COLO668 (cell line): ENCODE results near the gene PARP16.
A peak's percentile ranks its signal among the peaks of the same experiment; 100 is the strongest.

ENCODE experiments used
- DNase-seq: peaks from one replicate; lab custom pipeline; 2025; ENCODE audit not compliant: unreplicated experiment; lab: John Stamatoyannopoulos, UW

PARP16 gene, protein sequence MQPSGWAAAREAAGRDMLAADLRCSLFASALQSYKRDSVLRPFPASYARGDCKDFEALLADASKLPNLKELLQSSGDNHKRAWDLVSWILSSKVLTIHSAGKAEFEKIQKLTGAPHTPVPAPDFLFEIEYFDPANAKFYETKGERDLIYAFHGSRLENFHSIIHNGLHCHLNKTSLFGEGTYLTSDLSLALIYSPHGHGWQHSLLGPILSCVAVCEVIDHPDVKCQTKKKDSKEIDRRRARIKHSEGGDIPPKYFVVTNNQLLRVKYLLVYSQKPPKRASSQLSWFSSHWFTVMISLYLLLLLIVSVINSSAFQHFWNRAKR

DNA sequence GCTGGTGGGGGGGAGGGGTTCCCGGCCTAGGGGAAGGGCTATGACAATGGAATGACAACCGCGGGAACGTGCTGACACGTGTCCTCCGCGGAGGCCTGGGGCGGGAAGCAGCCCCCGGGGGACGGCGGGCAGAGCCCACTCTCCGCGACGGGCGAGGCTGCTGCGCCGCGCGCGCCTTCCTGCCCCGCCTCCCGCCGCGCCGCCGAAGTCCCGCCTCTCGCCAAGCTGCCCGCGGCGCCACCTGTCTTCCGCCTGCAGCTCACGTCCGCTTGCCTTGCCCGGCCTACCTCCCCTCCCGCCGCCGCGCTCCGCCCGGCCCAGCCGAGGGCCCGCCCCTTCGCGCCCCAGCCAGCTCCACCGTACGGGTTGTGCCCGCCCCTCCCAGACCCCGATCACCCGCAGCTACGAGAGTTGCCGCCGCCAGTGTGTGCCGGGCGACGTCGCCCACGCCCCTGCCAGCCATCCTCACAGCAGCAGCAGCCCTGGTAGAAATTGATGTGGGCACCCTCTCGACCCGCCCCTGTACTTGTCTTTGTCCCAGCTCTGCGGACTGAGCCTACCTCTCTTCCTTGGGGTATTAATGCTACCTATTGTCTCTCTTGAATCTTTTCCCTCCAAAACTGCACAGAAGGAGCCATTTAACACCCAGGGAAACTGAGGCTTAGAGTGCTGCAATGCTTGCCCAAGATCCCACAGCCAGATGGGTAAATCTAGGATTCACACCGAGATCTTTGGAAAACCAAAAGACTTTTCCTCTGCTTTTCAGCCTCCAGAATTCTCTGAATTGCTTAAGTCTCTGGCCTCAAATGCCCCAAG is at the start of gene PARP16:
PARP16 (minus strand) TSS at position 180 of the 816 bp plus-strand sequence. CDS start 457 bp downstream, outside the sequence.
- DNase-seq = peak; percentile 96

DNA sequence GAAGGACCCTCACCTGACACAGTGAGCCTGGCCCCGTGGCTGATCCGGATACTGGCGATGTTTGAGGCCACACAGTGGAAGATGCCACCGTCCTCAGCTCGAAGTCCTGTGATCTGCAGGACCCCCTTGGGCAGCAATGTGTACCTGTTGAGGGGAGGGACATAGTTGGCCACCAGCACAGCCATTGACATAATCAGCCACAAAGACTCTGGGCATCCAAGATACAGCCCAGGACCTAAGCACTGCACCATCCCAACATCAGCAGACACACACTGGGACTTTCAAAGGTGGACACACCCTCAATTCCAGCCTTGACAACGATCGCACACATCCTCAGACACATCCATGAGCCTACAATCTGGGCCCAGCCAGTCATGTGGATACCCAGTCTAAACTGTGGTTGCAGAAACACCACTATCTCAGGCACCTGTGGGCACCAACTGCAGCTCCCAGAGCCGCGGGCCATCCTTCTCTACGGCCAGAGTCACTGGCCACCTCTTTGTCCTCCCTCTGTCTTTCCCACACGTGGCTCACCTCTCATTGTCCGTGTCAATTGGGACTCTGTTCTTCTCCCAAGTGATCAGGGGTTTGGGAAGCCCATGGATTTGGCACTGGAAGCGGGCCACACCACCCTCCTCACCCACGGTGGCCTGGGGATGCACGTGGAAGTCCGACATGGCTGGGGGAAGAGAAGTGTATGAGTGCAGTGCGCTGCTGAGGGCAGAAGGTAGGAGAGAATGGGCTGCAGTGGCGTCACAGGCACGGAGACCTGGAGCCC is 48.8 kb upstream of the PARP16 start:
- DNase-seq = no peak

DNA sequence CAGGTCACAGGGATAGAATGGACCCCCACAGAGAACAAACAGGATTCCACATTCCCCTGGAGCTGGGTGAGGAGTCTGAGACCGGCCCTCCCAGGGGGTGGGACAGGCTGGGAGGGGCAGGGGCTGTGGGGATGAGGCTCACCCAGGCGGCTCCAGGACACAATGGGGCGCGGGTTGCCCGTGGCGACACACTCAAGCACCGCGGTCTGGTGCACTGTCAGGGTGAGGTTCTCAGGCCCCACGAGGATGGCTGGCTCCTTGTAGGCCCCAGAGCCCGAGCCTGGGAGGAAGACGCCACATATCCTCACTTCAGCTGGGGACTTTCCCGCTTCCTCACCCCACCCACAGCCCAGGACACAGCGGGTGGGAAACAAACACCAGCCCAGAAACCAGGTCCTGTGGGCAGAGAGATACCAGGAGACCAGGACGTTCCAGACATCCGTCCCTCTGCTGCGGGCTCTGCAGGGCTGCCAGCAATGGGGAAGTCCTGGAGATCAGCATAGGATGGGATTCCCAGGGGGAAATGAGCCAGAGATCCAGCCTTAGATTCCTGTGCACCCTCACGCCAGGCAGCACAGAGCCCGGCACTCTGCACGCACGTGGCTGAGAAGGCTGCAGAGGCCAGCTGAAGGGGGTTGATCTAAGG is 48.0 kb upstream of the PARP16 start:
- DNase-seq = peak; percentile 47

DNA sequence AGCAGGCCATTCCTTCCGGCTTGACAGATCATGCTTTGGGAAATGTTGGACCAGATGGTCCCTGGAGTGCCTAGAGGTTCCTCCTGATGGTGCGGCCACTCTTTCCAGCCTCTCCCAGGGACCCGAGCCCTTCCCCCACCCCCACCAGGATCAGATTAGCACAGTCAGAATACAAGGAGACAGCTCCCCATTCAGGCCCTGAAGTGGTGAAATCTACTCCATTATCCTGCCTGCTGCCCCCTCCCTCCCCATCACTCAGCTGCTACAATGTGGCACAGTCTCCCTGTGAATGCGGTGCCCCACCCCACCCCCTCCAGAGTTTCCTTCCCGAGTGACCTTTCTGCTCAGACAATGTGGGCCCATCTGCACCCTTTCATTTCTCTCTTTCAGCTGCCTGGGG is 47.2 kb upstream of the PARP16 start:
- no peak for DNase-seq

DNA sequence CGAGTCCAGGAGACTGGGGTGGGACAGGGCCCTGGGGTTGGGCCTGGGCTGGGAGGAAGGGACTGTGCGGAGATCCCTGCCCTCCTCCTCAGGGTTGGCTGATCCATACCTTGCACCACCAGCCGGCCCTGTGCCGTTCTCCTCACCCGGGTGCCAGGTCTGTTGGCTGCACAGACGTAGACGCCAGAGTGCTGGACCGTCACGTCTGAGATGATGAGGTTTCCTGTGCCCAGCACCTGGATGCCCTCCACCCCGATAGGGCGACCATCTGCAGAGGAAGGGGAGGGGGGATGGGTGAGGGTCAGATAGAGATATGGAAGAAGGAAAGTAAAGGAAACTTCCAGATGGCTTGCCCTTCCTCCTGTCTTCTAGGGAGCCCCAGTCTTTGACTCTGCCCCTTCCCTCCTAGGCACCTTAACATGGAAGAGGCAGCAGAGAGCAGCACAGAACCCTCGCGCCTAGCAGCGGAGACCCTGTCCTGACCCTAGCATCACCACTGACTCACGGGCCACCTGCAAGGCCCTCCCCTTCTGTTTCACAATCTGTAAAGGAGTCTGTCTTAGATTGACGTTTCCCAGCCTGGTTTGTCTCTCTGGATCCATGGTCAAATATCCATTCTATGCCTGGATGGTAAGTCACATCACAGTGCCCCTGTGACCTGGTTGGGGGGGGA is 46.6 kb upstream of the PARP16 start:
- DNase-seq = no peak

DNA sequence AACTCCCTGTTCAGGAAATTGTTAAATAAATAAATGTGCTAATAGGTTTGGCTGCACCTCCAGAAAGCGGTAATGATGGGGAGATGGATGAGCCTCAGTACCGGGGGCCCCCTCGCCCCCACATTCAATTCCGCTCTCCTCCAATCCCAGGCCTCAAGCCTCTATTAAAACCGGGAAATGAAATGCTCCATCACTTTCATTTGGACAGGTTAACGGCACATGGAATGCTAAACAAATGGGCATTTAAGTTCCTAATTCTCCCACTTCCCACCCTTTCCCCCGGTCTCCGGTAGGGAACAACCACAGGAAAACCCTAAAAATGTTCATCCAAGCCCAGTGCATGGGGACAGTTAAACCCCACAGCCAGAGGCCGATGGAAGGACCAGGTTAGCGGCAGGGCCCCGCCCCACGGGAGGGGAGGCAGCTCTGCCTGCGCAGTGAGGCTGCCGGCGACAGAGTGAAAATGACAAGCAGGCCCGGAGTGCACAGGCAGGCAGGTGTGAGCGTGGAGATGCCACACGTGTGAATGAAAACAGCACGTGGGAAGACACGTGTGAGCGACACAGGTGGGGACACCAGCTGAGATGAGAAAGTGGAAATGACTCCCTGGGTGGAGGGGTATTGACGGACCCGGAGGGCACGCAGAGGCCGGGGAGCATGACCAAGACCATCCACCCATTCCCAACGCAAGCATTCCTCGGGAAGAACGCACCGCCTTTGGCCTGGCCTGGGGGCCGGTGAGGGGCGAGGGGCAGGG is 45.9 kb upstream of the PARP16 start:
- DNase-seq = peak; percentile 32

DNA sequence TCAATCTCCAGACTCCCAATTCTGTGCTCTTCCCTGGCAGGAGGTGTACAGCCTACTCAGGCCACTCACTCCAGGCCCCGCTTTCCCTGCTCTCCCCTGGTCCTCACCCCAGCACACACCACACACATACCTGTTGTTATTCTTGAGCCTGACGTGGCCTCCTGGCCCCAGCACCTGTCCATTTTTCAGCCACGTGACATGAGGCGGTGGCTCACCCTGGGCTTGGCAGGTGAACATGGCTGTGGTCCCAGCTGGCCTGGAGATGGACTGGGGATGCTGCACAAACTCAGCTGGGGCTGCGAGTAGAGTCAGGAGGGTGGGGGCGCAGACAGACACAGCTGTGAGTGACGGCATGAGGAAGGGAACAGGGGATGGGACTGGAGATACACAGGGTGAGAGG is 45.1 kb upstream of the PARP16 start:
- peak; percentile 52 for DNase-seq

DNA sequence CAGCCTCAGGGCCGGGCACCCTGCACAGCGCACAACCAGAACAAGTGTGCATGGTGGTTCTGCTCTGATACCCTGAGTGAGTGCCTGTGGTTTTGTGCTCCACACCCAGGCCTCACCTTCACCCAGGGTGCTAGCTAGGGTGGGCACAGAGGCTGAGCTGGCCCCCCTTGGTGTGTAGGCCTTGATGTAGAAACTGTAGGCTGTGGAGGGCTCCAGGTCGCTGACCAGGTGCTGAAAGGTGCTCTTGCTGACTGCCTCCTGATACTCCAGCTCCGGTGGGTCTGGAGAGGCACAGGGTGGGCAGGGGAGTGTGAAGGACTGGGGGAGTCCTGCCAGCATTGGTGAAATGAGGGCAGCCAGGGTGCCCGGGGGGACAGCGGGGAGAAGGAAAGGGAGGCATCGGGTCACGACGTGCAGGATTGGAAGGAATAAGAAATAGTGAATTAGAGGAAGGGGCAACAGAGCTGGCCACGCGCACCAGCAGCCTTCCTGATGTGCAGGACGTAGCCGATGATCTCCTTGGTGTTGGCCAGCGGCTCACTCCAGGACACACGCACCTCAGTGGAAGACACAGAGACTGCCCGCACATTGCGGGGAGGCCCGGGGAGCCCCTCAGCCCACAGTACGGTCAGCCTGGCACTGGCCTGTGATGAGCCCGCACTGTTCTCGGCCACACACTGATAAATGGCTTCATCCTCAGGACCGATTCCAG is 44.4 kb upstream of the PARP16 start:
- no peak for DNase-seq

DNA sequence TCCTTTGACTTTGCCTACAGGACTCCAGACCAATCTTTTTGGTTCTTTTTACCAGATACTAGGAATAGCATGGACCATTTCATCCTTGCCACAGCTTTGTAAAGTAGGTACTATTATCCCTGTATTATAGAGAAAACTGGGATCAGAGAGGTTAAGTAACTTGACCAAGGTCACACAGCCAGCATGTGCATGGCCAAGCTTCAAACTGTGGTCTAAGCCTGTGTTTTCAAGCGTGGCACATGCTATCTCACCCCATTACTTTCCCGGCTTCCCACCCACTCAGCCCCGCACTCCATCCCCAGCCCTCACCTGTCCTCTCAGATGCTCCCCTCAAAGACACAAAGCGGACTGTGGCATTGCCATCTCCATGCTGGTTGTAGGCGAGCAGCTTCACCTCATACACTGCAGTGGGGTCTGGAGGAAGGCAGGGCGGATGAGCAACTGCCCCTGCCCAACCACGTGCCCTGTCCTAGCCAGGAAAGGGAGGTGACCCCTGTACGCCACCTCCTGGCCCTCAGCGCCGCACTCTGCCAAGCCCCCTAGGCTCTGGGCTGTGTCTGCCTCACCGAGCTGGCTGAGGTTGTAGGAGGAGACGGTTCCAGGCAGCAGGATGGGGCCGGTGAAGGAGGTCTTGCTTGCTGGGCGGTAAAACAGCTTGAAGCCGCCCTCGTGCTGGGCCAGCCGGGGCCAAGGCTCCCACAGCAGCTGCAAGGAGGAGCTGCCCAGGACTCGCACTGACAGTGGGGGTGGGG is 43.5 kb upstream of the PARP16 start:
- DNase-seq = no peak

DNA sequence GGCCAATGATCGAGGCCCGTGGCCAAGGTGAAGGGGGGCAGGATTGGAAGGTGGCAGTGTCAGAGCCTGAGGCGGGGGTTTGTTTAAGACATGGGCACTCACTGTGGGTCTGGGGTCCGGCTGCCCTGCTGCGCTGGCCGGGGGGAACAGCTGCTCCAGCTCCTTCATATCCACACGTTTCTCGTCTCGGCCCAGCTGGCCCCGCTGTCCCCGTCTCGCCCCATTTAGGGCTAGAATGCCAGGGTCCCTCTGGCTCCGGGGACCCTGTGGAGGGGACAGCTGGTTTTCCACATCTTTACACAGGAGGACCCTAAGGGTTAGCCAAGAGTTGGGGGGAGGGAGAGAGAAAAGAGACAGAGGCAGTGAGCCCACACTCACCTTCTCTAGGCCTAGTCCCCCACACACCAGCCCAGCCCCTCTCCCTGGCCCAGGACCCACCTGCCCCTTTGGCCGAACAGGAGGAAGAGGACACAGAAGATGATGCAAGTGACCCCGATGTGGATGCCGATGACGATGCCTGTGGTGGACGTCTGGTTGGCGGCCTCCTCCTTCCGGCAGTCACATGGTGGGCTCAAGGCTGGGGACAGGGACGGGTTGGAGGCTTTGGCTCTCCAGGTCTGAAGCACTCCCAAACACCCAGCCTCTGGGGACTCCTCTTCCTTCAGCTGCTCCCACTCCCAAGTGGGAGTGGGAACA is 42.8 kb upstream of the PARP16 start:
- DNase-seq = no peak

DNA sequence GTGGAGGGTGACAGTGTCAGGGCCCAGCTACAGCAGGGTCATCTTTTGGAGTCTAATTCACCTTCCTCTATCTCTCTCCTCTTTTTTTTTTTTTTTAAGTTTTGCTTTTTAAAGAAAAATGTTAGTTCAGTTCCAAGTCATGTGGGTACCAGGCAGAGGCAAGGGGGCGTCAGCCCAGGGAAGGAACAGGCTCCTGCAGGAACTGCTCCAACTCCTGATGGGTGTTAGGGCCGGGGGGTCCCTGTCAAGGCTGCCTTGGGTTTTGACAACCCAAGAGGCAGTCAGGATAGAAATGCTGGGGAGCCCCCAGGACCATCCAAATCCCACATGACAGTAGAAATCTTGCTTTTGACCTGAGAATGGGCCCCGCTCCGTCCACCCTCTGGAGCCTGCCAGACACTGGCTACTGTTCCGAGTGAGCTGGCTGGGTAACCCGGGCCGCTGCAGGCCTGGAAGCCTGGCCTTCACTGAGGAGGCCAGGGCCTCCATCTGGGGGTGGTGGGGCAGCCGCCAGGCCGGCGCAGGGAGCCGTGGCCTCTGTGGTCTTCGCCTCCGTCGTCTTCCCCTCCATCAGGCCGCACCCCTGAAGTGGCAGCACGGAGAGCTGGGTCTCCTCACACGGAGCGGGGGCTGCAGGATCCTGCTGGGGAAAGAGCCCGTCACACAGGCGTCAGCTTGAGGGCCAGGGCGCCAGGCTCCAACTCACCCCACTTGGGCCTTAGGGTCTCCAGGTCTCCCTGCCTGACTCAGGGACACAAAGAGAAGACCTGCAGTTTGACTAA is 42.0 kb upstream of the PARP16 start:
- DNase-seq = no peak

DNA sequence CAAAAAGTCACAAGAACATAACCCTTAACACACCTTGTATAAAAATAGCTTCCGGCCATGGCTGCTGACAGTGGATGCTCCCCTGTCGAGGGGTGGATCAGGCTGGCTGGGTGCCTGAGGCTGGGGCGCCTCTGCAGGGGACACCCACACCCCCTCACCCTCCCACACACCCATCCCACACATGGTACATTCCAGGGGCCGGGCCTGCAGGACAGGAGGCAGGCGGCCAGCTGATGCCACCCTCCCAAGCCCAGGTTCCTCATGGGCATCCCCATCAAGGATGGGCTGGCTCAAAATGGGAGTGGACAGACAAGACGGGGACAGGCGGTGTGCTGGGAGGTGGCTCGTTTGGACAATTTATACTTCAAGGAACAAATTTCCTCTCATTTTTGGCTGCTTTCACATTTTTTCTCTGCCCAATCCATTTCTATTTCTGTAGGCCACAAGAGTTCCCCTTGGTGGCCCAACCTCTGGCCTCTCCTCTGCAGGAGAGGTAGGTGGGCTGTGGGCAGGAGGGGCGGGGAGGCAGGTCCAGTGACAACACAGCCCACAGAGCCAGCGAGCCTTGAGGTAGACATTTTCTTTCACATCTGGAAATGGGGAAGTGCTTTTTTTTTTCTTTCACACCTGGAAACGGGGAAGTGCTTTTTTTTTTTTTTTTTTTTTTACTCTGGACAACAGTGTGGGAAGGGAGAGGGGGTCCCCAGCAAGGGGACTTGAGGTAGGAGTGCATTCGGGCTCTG is 41.1 kb upstream of the PARP16 start:
- no peak for DNase-seq

DNA sequence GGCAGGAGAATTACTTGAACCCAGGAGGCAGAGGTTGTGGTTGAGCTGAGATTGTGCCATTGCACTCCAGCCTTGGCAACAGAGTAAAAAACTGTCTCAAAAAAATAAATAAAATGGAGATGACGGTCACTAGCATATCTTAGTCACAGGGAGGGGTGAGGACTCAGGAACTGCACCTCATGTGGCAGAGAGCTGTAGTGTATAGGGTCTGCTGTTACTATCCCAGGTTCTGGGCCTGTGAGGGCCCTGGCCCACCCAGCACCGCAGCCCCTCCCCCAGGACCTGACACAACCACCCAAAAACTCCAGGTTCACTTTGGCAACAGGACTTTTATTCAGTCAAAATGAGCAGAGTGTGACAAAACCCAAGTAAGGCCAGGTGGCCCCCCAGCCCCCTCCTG is 40.1 kb upstream of the PARP16 start:
- no peak for DNase-seq

DNA sequence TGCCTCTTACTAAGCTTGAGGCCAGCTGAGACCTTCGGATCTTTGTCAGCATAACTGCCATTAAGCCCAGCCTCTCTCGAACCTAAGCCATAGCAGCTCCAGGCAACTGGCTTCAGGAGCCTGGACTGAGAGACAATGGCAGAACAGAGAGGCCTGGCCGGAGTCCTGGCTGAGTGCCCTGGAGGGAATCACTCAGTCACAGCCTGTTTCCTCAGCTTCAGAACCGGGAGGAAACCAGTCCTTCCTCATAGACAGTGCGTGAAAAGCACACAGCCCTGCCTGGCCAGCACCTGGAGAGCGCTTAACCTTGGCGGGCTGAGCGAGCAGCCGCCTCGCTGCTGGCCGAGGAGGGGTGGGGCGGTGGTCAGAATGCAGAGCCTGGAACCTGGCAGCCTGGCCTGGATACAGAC is 39.4 kb upstream of the PARP16 start:
- peak; percentile 26 for DNase-seq

DNA sequence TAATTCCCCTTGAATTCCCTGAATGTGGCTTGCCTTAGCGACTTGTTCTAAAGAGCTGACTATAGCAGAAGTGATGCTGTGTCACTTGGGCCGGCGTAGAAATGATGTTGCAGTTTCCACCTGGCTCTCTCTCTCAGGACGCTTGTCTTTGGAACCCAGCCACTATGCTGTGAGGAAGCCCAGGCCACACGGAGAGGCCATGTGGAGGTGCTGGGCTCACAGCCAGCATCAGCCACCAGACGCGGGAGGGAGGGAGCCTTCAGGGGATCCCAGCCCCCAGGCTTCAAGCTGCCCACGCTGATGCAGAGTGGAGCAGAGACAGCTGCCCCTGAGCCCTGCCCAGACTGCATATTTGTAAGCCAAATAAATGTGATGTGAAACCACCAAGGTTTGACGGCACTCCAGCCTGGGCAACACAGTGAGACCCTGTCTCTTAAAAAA is 36.4 kb upstream of the PARP16 start:
- peak; percentile 12 for DNase-seq

DNA sequence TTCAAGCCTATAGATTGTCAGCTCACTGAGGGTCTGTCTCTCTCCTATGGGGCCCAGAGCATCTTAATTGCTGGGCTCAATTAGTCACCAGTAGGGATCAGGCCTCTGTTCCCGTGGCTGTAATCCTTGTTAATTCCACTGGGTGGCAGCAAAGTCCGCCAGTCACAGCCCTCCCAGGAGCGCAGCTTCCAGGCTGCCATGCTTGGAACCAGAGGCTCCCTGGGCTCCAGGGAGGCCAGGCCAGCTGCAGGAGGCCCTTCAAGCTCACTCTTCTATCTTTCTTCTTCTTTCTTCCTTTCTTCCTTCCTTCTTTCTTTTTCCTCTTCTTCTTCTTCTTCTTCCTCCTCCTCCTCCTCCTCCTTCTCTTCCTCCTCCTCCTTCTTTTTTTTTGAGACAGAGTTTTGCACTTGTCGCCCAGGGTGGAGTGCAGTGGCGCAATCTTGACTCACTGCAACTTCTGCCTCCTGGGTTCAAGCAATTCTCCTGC is 32.2 kb upstream of the PARP16 start:
- peak; percentile 74 for DNase-seq
